OCI-LY1 (cell line): ENCODE measurements around the gene MXD4.

ENCODE experiments used
- H2AFZ ChIP-seq: fragments of 200-600 bp; sonication (generic), shearing (Covaris generic); 2 replicates; pipeline ENCODE4 v1.6.0; 2014; ENCODE audit warnings: antibody characterized with exemption, mild to moderate bottlenecking, low read length
- H3F3A ChIP-seq: fragments of 200-600 bp; sonication (generic), shearing (Covaris generic); 2 replicates; pipeline ENCODE4 v1.6.0; 2014; ENCODE audit warnings: mild to moderate bottlenecking, antibody characterized with exemption, low read length, moderate library complexity; ENCODE audit not compliant: insufficient read depth
- H3K27ac ChIP-seq: fragments of 200-600 bp; sonication (generic); 2 replicates; pipeline ENCODE4 v1.5.1; 2014; ENCODE audit warnings: low read length, mixed run types, mild to moderate bottlenecking, low read depth; ENCODE audit not compliant: poor library complexity, severe bottlenecking
- H3K27me3 ChIP-seq: fragments of 200-600 bp; sonication (generic); 2 replicates; pipeline ENCODE4 v1.6.0; 2014; ENCODE audit warnings: antibody characterized with exemption, mild to moderate bottlenecking, low read length, moderate library complexity; ENCODE audit not compliant: insufficient read depth
- H3K36me3 ChIP-seq: fragments of 200-600 bp; sonication (generic); 2 replicates; pipeline ENCODE4 v1.6.1; 2014; ENCODE audit warnings: mild to moderate bottlenecking, antibody characterized with exemption, low read length, moderate library complexity, mixed read lengths; ENCODE audit not compliant: insufficient read depth
- H3K4me1 ChIP-seq: fragments of 200-600 bp; sonication (generic); 2 replicates; pipeline ENCODE4 v1.5.1; 2014; ENCODE audit warnings: mild to moderate bottlenecking, low read length, moderate library complexity; ENCODE audit not compliant: insufficient read depth, severe bottlenecking
- H3K4me2 ChIP-seq: fragments of 200-600 bp; sonication (generic), shearing (Covaris generic); 2 replicates; pipeline ENCODE4 v1.6.1; 2014; ENCODE audit warnings: low read length
- H3K4me3 ChIP-seq: fragments of 200-600 bp; sonication (generic); 2 replicates; pipeline ENCODE4 v1.5.1; 2014; ENCODE audit warnings: low read length, low read depth, mild to moderate bottlenecking, mixed read lengths; ENCODE audit not compliant: poor library complexity, severe bottlenecking
- H3K79me2 ChIP-seq: fragments of 200-600 bp; shearing (Covaris generic); 2 replicates; pipeline ENCODE4 v1.6.1; 2016; ENCODE audit warnings: mixed run types, low read length, mixed read lengths; ENCODE audit not compliant: insufficient read depth
- H3K9ac ChIP-seq: fragments of 200-600 bp; sonication (generic), shearing (Covaris generic); 2 replicates; pipeline ENCODE4 v1.6.1; 2014; ENCODE audit warnings: mild to moderate bottlenecking, low read length, mixed read lengths
- H3K9me2 ChIP-seq: fragments of 200-600 bp; sonication (generic), shearing (Covaris generic); 2 replicates; pipeline ENCODE4 v1.6.1; 2014; ENCODE audit warnings: low read depth, mild to moderate bottlenecking, low read length, mixed read lengths
- H3K9me3 ChIP-seq: fragments of 200-600 bp; shearing (Covaris generic); 2 replicates; pipeline ENCODE4 v1.6.1; 2014; ENCODE audit warnings: low read length, mixed read lengths
- H4K20me1 ChIP-seq: fragments of 200-600 bp; sonication (generic), shearing (Covaris generic); 2 replicates; pipeline ENCODE4 v1.6.0; 2016; ENCODE audit warnings: mild to moderate bottlenecking, low read length; ENCODE audit not compliant: insufficient read depth
- CTCF ChIP-seq: fragments of 200-600 bp; sonication (generic), shearing (Covaris generic); IDR thresholded peaks from 2 replicates; pipeline ENCODE4 v1.5.1; 2017; ENCODE audit warnings: mild to moderate bottlenecking, antibody characterized with exemption, low read length, moderate library complexity, mixed read lengths
- EZH2 ChIP-seq: fragments of 200-600 bp; sonication (generic), shearing (Covaris generic); IDR thresholded peaks from 2 replicates; pipeline ENCODE4 v1.8.0; 2017; ENCODE audit warnings: borderline replicate concordance, mixed run types, mild to moderate bottlenecking, antibody characterized with exemption, low read length, moderate library complexity, mixed read lengths

The MXD4 gene

GRCh38 chr4:2270341-2271165 lies 8.6 kb upstream of the MXD4 start:
- Histone ChIP-seq H3K27ac (no peak overlapping the region), H3K9me2 (no peaks in the 10 kb centered on the region), H3K9ac (no peak overlapping the region), H3K9me3 (no peaks in the 10 kb centered on the region), H3F3A (no peaks in the 10 kb centered on the region), H4K20me1 (no peaks in the 10 kb centered on the region), H3K4me3 (no peak overlapping the region), H3K27me3 (no peaks in the 10 kb centered on the region), H3K4me2 (no peak overlapping the region), H3K36me3 (no peaks in the 10 kb centered on the region), H2AFZ (no peak overlapping the region), H3K4me1 (no peaks in the 10 kb centered on the region), H3K79me2 (no peaks in the 10 kb centered on the region)
- TF ChIP-seq CTCF (no peak), EZH2 (no peak)

- Histone ChIP-seq H3K9ac (no peak overlapping the region), H2AFZ (no peak overlapping the region), H3K79me2 (no peaks in the 10 kb centered on the region), H3K27ac (no peak overlapping the region), H3K27me3 (no peaks in the 10 kb centered on the region), H3F3A (no peaks in the 10 kb centered on the region), H3K9me3 (no peaks in the 10 kb centered on the region), H3K9me2 (no peaks in the 10 kb centered on the region), H3K4me1 (no peaks in the 10 kb centered on the region), H3K4me2 (no peak overlapping the region), H3K36me3 (no peaks in the 10 kb centered on the region), H4K20me1 (no peaks in the 10 kb centered on the region), H3K4me3 (no peak overlapping the region)
- no peak for TF ChIP-seq CTCF
- no peak for TF ChIP-seq EZH2
Observed at GRCh38 chr4:2269618-2270163, 7.8 kb upstream of the MXD4 start.

GRCh38 chr4:2269206-2269531 lies 7.3 kb upstream of the MXD4 start:
- Histone ChIP-seq H3K9me2 (no peaks in the 10 kb centered on the region), H3K4me3 (no peak overlapping the region), H4K20me1 (no peaks in the 10 kb centered on the region), H2AFZ (no peak overlapping the region), H3K79me2 (no peaks in the 10 kb centered on the region), H3K4me1 (peaks cover 2% of the 10 kb centered on the region), H3K27ac (no peak overlapping the region), H3K4me2 (no peak overlapping the region), H3F3A (no peaks in the 10 kb centered on the region), H3K27me3 (no peaks in the 10 kb centered on the region), H3K9me3 (no peaks in the 10 kb centered on the region), H3K9ac (no peak overlapping the region), H3K36me3 (no peaks in the 10 kb centered on the region)
- TF ChIP-seq CTCF: no peak
- no peak for TF ChIP-seq EZH2
